Stimulated activated CD8-positive, alpha-beta memory T cell treated with anti-CD3 and anti-CD28 coated beads, Interleukin-15, amount 100 ng/mL, for 48 hours (primary cell): Measurements from ENCODE around the gene UBE2S.

ENCODE experiments used
- DNase-seq, 2 donors: peaks; one replicate each; pipeline ENCODE4 v3.0.0-alpha.2; 2020; ENCODE audit warnings: low read depth in 2 of 2

Gene UBE2S

DNA sequence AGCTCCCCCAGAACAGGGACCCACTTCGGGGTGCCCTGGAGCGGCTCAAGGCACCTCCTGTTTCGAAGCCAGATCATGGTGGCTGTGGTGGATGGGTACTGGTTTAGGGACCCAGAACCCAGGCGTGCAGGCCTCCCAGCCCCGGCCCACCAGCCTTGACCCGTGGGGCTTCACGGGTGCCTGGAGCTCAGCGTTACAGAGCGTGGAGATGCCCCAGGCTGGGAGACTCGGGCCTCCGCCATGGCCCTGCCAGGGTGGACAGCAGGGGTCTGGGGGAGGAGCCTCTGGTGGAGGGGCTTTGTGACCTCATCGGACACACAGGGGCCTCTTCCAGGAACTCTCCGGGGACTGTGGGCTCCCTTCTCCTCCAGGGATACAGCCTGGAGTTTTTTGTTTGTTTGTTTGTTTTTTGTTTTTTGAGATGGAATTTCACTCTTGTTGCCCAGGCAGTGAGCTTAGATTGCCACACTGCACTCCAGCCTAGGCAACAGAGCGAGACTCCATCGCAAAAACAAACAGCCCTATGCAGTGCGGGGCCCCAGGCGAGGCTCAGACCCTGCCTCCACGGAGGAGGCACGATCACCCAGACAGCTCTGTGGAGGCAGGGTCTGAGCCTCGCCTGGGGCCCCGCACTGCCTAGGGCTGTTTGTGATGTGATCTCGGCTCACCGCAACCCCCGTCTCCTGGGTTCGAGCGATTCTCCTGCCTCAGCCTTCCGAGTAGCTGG lies 44.4 kb downstream of the UBE2S start, which contains the start of gene GARIN5B:
Gene GARIN5B, minus strand, starts transcription at position 271 of the 727 bp plus-strand sequence. Its CDS starts 194 bp downstream, at position 77.
- no peak for DNase-seq

DNA sequence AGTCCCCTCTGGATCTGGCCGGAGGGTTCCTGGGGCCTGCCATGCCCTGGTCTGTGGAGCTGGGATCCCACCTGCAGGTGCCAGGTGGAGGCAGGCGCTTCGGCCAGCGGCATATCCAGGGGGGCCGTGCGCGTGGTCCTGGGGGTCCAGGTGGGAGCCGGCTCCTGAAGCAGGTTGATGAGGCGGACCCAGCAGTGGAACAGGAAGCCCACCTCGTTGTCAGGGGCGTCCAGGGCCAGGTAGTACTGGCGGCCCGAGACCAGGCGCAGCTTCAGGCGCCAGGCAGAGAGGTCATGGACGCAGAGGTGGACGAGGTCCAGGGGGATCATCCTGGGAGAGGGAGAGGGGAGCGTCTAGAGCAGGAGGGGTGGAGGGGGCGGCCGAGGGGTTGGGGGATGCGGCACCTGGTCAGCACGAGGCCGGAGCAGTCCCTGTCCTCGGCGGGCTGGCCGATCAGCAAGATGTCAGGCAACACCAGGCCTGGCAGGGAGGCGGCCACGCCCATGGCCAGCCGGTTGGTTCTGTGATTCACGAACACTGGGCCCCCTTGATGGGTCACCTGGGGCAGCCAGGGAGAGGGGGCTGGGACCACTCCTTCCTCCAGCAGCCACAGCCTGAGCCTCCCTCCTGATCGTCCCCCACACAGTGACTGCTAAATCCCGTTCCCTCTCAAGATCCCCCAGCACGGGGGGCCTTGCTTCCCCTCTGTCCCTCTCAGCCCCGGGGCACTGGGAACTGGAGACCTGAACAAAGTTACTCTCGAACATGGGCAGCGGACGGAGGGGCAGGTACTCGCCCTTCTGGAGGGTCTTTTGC lies 45.2 kb downstream of the UBE2S start:
- no peak for DNase-seq

DNA sequence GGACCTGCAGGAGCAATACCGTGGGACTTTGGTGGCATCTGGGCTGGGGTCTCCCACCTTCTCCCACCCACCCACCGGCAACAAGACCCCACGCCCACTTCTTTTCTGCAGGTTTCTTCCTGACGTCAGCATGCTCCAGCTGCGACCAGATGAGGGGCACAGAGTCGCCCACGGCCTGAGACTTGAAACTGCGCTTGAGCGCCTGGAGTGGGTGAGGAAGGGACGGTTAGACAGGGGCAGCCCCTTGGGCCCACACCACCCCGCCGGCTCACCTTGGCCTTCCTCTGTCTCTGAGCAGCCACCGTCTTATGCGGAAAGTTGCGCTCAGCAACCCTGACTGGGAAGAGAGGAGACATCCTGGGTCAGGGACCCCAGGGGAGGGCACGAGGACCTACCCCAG lies 46.7 kb downstream of the UBE2S start:
- no peak for DNase-seq

DNA sequence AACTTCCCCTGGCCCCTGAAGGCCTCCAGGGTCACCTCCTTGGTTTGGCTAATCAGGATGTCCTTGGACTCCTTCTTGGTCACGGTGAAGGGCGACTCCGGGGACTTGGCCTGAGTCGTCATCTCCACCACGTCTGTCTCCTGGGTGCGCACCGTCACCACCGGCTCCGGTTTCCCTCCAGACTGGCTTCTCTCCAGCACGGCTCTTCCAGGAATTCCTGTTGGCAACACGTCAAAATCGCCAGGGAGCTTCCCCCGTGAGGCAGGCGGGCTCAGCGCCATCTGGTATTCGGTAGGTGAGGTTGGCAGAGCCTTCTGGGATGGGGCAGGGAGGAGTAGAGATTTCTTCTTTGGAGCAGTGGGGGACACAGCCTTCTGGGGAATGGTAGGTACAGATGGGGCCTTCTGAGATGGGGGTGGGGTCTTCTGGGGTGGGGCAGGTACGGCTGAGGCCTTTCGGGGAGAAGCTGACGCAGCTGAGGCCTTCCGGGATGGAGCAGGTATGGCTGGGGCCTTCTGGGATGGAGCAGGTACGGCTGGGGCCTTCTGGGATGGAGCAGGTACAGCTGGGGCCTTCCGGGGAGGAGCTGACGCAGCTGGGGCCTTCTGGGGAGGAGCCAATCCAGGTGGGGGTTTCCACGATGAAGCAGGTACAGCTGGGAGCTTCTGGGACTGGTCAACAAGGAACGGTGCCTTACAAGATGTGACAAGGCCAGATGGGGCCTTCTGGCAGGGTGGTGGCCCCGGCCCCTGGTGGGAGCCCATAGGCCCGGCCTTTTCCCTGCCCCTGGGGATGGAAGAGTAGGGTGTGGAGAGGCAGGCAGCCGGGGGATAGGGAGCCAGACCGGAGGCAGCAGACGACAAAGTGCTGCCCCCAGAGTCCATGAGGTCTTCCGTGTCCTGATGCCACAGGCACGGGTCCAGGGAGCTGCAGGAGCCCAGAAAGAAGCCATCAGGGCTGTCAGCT lies 48.4 kb downstream of the UBE2S start:
- DNase-seq = no peak

DNA sequence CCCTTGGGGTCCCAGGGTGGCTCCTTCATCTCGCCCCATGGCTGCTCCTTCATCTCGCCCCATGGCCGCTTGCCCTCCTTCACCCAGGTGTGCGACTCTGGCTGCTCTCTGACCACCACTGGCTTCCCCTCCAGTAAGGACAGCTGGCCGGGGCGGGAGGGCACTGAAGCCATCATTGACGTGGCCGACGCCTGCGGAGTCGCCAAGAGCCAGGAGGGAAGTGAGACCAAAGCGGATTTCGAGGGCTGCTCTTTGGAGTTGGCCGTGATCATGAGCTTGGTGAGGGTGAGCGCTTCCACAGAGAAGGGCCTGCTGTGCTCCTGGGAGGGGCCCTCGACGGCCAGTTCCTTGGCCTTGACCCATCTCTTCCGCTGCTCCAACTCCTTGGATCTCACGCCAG lies 49.1 kb downstream of the UBE2S start:
- DNase-seq = no peak

DNA sequence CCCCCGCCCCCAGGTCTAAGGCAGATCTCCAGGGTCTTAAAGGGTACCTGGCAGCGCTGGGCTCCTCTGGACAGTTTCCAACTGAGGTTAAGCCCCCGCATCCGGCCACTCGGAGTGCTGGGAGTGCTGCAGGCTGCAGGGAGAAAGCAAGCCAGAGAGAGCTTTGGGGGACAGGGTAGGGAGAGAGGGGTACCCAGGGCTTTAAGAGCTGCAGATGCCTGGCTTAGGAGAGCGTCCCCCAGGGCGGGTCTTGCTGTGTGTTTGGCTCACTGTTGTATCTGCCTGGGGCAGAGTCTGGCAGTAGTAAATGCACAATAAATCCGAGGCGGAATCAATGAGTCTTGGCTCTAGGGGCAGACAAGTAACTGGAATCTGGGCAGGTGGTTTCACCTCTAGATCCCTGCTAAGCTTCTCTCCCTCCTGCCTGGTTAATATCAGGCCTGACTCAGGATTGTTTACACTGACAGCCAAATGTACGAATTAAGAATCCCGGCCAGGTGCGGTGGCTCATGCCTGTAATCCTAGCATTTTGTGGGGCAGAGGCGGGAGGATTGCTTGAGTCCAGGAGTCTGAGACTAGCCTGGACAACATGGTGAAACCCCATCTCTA lies 52.3 kb downstream of the UBE2S start:
- DNase-seq = no peak

DNA sequence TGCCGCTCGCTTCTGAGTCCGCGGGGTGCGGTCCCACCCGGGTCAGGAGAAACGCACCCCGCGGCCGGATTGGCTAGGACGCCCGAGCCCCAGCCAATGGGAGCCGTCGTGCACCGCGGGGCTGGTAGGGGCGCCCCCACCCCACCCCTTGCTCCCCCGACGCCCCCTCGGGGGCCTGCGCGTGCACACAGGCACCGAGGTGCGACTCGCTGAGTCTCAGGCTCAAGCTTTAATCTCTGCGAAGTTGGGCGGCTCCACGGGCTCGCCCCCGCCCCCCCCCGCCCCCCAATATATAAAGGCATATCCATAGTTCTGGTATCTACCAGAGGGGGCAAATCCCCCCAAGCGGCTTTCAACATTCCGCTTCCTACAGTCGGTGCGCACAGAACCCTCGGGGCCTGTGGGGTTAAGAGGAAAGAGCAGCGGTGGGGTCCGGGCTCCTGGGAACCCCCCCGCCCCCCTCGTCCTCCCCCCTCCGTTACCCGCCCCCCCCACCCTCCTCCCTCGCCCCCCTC lies 52.8 kb downstream of the UBE2S start, which contains the start of gene COX6B2:
Gene COX6B2, minus strand, starts transcription at position 22 of the 515 bp plus-strand sequence. CDS start 198 bp downstream, outside the sequence.
- no peak for DNase-seq

DNA sequence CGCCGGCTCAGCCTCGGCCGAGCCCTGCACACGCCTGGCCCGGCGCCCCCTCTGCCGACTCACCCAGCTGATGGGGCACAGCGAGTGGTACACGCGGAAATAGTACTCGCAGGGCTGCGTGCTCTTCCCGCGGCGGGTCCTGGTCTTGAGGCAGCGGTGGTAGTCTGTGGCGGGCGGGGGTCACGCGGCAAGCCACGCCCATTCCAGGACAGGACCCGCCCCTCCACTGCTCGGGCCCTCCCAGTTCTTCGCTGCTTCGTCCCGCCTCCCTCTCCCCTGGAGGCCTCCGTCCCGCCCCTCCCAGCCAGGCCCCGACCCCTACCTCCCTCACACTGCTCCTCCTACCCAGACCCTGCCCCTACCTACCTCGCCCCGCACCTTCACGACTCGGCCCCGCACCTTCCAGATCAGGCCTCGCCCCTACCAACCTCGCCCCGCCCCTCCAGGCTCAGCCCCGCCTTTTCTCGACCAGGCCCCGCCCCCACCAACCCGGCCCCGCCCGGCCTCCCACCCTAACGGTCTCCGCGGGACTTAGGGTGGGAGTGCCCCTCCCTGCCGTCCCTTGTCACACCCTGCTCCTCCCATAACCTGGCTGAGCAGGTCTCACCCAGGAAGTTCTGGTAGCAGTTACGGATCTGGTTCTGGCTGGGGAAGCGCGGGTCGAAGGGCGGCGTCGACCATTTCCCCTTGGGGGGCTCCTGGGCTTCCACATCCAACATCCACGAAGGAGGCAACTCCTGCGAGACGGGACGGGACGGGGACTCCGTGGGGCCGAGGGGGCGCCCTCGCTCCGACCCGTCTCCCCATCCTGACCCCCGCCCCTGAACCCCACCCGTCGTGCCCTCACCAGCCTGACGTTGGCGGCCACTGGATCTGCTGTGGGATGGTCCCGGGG lies 53.5 kb downstream of the UBE2S start:
- peak in 1 of 2 donors; percentile 27 for DNase-seq

DNA sequence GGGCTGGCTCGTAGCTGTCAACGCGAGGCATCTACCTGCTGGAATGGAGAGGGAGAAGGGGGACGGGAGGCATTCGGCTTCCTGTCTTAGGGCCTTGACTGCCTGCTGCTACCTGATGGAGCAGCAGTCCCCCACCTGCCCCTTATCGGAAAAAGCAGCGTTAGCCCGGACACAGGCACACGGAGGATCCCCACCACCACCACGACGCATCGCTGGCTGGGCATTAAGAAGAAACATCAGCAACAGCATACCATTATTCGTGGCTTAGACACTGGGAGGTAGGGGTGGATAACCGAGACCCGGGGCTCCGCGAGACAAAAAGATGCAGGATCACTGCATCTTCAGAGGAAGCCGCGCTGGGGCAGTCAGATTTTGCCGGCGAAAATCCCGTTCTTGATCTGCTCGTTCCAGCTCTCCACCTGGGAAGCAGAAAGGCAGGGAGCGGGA lies 54.2 kb downstream of the UBE2S start:
- DNase-seq = no peak

DNA sequence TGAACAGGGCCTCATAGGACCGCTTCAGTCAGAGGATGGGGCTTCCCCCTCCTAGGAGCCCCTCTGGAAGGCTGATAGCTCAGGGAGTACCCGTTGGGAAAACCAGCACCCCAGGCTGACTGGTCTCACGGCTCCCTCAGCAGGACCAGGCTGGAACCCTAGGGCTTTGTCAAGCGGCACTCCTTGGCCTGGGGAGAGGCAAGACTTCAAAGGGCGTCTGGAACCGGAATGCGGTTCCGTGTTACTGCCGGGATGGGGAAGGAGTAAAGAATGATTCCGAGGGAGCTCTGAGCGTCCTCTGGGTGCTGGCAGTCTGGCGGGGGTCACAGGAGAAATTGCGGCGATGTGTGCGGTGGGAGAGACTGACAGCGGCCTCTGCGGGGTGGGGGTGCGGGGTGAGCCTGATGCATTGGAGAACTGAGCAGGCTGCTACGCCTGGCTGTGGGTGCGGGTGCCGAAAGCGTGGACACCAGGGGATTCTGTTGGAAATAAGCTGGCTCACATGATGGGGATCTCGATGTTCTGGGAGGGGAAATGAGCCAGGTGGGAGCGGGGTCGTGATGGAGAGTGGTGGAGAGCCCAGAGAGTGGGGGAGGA lies 54.9 kb downstream of the UBE2S start:
- DNase-seq = no peak

DNA sequence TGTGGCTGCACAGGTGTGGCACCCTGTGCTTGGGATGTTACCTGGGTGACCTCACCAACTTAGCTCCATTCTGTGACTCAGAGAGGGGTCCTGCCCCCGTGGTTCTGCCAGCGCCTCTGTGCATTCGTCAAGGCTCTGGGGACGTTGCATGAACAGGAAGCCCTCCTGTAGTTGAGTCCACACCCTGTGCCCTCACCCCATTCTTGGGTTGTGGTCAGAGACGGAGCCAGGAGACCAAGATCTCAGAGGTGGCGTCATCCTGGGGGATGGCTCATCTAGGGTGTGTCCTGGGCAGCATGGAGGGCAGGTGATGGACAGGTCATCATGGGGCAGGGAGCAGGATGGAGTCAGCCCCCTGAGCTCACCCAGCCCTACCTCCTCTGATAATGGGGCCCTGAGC lies 55.5 kb downstream of the UBE2S start:
- DNase-seq = no peak

DNA sequence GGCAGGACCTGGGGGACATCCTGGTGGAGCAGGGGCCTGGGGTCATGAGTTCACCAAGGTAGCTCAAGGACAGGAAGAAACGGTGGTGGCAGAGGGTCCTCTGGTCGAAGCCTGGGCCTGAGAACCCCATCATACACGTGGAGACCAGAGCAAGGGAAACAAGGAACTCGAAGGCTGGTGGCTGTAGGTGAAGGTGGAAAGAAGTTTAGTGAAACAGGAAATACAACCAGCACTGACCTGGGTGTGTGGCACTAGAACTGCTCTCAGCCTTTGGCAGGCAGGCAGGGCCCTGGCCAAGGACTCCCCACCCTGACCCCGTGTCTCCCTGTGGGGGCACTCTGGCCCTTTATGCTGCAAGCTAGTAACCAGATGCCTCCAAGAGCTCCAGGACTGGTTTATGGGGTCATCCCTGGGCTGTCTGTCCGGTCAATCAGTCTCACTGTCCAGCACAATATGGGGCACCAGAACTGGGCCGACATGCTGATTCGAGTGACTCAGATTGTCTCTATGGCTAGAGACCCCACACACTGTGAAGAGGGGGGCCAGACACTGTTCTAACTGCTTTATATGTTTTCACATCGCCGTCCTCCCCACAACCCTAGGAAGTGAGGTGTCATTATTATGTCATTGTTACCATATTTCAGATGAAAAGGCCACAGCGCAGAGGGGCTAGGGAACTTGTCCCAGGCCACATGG lies 56.8 kb downstream of the UBE2S start:
- DNase-seq = no peak
